NCI-H446 (cell line): Measurements from ENCODE around the gene TMEM185B.
"Not testable (repeated sequence)": the region's sequence is repeated elsewhere in the genome, so short reads cannot be mapped to it uniquely, and the experiment has no call there.

Experiments
- DNase-seq, 2 experiments: peaks; one replicate each; lab custom pipeline; 2025; lab: John Stamatoyannopoulos, UW

TMEM185B gene

GRCh38 chr2:120206022-120206581 is 17.1 kb downstream of the TMEM185B start:
- DNase-seq, result no peak

DNA sequence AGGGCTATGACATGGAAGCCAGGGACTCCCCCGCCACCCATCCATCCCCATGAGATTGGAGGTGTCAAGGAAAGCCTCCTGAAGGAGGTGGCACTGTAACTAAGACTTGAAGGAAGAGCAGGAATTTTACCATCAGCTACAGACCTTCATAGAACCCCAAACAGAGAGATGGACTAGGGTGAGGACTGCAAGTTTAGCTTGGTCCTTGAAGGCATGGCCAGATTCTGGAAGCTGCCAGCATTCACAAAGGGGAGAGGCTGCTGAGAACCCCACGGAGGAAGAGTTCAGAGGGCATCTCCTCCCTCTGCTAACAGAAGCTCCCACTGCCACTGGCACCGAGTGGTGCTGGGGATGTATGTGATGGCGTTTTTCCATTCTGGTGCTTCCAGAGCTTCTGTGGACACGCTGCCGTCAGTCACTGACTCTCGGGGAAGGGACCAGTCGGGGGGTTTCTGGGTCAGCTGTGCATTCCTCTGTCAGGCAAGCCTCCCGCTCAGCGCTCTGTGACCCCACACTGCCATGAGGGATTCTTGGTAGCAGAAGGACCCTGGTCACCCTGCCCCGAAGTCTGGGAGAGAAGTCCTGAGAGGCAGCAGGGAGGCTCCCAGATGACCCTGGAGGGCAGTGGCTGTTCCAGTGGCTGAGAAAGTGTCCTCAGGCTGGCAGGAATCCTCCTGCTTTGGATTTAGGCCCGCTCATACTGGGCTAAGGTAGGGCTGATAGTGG is 18.1 kb downstream of the TMEM185B start:
- no peak for DNase-seq

DNA sequence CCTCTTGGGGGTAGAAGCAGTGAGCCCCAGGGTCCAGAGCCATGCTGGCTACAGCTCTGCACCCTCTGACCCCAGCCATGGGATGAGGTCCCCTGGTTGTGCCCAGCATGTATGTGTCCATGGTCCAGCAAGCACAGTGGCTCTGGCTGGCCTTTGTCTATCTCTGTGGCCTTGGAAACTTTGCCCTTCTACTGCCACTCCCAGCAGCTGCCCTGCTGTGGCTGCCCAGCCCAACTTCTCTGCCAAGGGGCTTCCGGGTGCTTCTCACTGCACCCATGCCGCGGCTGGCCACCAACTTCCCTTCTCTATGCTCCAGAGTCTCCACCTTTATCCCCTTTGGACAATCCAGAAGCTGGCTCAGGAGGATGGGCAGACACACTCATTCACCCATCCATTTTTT is 18.8 kb downstream of the TMEM185B start:
- DNase-seq, result no peak

GRCh38 chr2:120204022-120204405 is 19.2 kb downstream of the TMEM185B start:
- no peak for DNase-seq

- DNase-seq, result no peak
Observed at GRCh38 chr2:120203251-120204021, 19.8 kb downstream of the TMEM185B start.

- not testable (repeated sequence) for DNase-seq
Observed at GRCh38 chr2:120199817-120200459, 23.3 kb downstream of the TMEM185B start.

GRCh38 chr2:120195553-120195952 is 27.6 kb downstream of the TMEM185B start:
- no peak for DNase-seq

- DNase-seq, result no peak
Observed at GRCh38 chr2:120192280-120192679, 30.9 kb downstream of the TMEM185B start.

- no peak for DNase-seq
Observed at GRCh38 chr2:120189189-120189588, 34.0 kb downstream of the TMEM185B start.

DNA sequence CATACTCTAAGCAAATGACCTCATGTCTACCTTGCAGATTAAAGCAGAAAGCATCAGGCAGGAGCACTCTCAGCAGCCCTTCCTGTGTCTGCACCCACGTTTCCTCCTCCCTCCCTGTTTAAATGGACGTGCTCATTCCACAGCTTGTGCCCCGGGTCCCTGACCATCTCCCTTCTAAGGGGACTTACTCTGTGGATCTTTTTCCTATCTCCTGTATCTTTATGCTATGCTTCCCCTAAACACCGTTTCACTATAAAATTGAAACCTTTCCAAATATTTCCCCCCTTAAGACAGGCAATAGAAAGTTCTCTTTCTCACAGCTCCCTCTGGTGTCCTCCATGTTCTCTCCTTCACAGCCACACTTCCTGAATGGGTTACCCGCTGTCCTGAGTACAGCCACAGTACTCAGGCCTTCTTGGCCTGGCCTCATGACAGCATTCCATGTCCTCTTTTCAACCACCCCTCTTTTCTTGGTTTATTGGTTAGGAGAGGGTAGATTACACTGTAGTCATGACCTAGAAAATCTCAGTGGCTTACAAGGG is 41.1 kb downstream of the TMEM185B start:
- no peak for DNase-seq

DNA sequence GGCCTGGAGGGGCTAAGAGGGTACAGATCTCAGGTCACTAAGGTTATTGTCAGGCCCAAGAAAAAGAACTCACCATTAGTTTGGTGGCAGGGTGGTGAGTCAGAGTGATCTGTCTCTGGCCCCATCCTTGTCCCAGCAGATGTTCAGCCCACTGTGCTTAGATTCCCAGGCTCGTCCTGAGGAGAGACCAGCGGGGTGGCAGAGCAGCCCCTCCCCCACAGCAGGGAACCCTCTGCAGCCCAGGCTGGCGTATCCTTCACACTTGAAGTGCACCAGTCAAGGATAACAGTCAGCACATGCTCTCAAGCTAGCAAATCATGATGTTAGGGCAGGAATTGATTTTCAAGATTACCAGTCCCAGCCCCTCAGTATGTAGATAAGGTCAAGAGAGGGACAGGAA is 43.1 kb downstream of the TMEM185B start:
- DNase-seq, result no peak

GRCh38 chr2:120179396-120179795 is 43.8 kb downstream of the TMEM185B start:
- DNase-seq, result peak in 1 of 2 experiments; percentile 12

DNA sequence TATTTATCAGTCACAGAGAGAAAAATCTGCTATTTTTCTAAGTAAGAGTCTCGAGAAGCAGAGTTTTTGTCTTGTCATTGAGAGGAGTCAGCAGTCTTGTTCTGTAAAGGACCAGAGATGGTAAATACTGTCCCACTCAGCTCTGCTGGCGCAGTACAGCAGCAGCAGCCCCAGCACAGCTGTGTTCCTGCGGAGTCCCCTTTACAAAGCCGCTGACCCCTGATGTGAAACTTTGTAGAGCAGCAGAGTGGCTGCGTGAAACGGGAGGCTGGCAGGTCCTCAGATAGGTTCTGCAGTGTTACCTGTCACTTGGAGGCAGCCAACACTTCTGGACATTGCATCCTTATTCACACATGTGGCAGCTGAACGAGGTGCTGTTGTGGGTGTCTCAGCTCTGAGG is 45.2 kb downstream of the TMEM185B start:
- DNase-seq, result no peak

- DNase-seq, result no peak
Observed at GRCh38 chr2:120177001-120177621, 46.1 kb downstream of the TMEM185B start.

DNA sequence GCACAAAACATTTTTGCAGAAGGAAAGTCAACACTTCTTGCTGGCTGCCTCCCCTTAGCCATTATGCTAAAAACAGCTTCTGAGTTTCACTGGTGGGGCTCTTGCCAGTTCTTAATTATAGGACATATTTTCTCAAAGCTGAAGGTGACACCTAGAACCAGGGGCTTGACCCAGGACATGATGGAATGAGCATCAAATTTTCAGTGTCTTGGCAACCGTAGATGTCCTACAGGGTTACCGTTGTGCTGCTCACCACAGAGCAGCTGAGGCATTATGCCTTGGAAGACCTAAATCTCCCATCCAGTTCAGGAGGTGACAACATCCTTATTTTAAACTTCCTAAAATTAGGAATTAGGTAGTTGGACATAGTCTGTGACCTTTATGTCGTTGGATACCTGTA is 46.7 kb downstream of the TMEM185B start:
- no peak for DNase-seq

GRCh38 chr2:120174963-120175581 is 48.1 kb downstream of the TMEM185B start:
- peak; percentile 55 to 67 for DNase-seq
